Subcutaneous abdominal adipose tissue (tissue), 5 donors: ENCODE results near the gene TFF1.

ENCODE experiments used
- H3K27ac ChIP-seq: one replicate; pipeline ENCODE4 v1.7.0; 2013; ENCODE audit warnings: low read depth, mild to moderate bottlenecking, inconsistent platforms, low read length, moderate library complexity
- H3K27me3 ChIP-seq, 5 donors: one replicate each; pipeline ENCODE4 v1.7.0; 2013; ENCODE audit warnings: low read length in 5 of 5, inconsistent platforms in 1 of 5; ENCODE audit not compliant: control insufficient read depth in 5 of 5, insufficient read depth in 4 of 5
- H3K36me3 ChIP-seq, 5 donors: one replicate each; pipeline ENCODE4 v1.7.0; 2013; ENCODE audit warnings: low read length in 5 of 5; ENCODE audit not compliant: control insufficient read depth in 5 of 5, insufficient read depth in 5 of 5
- H3K4me1 ChIP-seq, 5 donors: one replicate each; pipeline ENCODE4 v1.7.0; 2013; ENCODE audit warnings: low read length in 5 of 5, mild to moderate bottlenecking in 3 of 5, moderate library complexity in 1 of 5; ENCODE audit not compliant: control insufficient read depth in 5 of 5, insufficient read depth in 5 of 5
- H3K4me3 ChIP-seq, 5 donors: one replicate each; pipeline ENCODE4 v1.7.0; 2013; ENCODE audit warnings: low read length in 5 of 5, low read depth in 1 of 5
- H3K9ac ChIP-seq, 5 donors: one replicate each; pipeline ENCODE4 v1.7.0; 2013; ENCODE audit warnings: low read length in 5 of 5, mild to moderate bottlenecking in 4 of 5, moderate library complexity in 3 of 5
- H3K9me3 ChIP-seq, 5 donors: one replicate each; pipeline ENCODE4 v1.7.0; 2013; ENCODE audit warnings: low read length in 5 of 5; ENCODE audit not compliant: control insufficient read depth in 5 of 5
- donor health status: healthy.
- donor health status: healthy.
- donor health status: healthy.
- donor health status: healthy.
- donor health status: healthy.

TFF1 gene

GRCh38 chr21:42384989-42385388, 18.7 kb upstream of the TFF1 start:
- Histone ChIP-seq H3K27me3 (peaks cover 3 to 21% (median 12%) of the 10 kb centered on the region in 5 donors), H3K9me3 (peaks cover 0 to 11% (median 4%) of the 10 kb centered on the region in 5 donors), H3K36me3 (no peaks in the 10 kb centered on the region), H3K27ac (no peak overlapping the region), H3K4me3 (no peak overlapping the region), H3K9ac (no peak overlapping the region), H3K4me1 (no peaks in the 10 kb centered on the region)

GRCh38 chr21:42384156-42384945, 18.0 kb upstream of the TFF1 start:
- Histone ChIP-seq H3K36me3 (no peaks in the 10 kb centered on the region), H3K4me1 (no peaks in the 10 kb centered on the region), H3K9me3 (peaks cover 0 to 11% (median 4%) of the 10 kb centered on the region in 5 donors), H3K4me3 (no peak overlapping the region), H3K27ac (no peak overlapping the region), H3K27me3 (peaks cover 3 to 18% (median 10%) of the 10 kb centered on the region in 5 donors), H3K9ac (no peak overlapping the region)

GRCh38 chr21:42383331-42383730, 17.0 kb upstream of the TFF1 start:
- peaks cover 0 to 10% (median 10%) of the 10 kb centered on the region in 5 donors for H3K27me3 ChIP-seq

GRCh38 chr21:42382915-42383314, 16.6 kb upstream of the TFF1 start:
- Histone ChIP-seq H3K27ac (no peak overlapping the region), H3K4me3 (no peak overlapping the region), H3K27me3 (peaks cover 0 to 10% (median 8%) of the 10 kb centered on the region in 5 donors), H3K36me3 (no peaks in the 10 kb centered on the region), H3K9me3 (peaks cover 0 to 11% (median 4%) of the 10 kb centered on the region in 5 donors), H3K9ac (no peak overlapping the region), H3K4me1 (no peaks in the 10 kb centered on the region)

More at GRCh38 chr21:42383331-42383730, 17.0 kb upstream of the TFF1 start:
- H3K4me3 ChIP-seq: no peak overlapping the region
- H3K9ac ChIP-seq: no peak overlapping the region
- H3K9me3 ChIP-seq: peaks cover 0 to 11% (median 4%) of the 10 kb centered on the region in 5 donors
- H3K4me1 ChIP-seq: no peaks in the 10 kb centered on the region
- no peaks in the 10 kb centered on the region for H3K36me3 ChIP-seq
- no peak overlapping the region for H3K27ac ChIP-seq

- no peak overlapping the region for H3K27ac ChIP-seq
- H3K36me3 ChIP-seq: no peaks in the 10 kb centered on the region
- peaks cover 0 to 11% (median 4%) of the 10 kb centered on the region in 5 donors for H3K9me3 ChIP-seq
- no peaks in the 10 kb centered on the region for H3K4me1 ChIP-seq
- H3K9ac ChIP-seq: no peak overlapping the region
- H3K27me3 ChIP-seq: peaks cover 0 to 18% (median 7%) of the 10 kb centered on the region in 5 donors
- no peak overlapping the region for H3K4me3 ChIP-seq
Measured at GRCh38 chr21:42381347-42381984, 15.1 kb upstream of the TFF1 start.

- Histone ChIP-seq H3K4me1 (no peaks in the 10 kb centered on the region), H3K27ac (no peak overlapping the region), H3K9me3 (peaks cover 0 to 11% (median 4%) of the 10 kb centered on the region in 5 donors), H3K9ac (no peak overlapping the region), H3K27me3 (peaks cover 8 to 30% (median 20%) of the 10 kb centered on the region in 5 donors), H3K4me3 (no peak overlapping the region), H3K36me3 (no peaks in the 10 kb centered on the region)
Measured at GRCh38 chr21:42379426-42380215, 13.3 kb upstream of the TFF1 start.

- Histone ChIP-seq H3K4me3 (no peak overlapping the region), H3K27me3 (peaks cover 11 to 31% (median 25%) of the 10 kb centered on the region in 5 donors), H3K27ac (no peak overlapping the region), H3K9ac (no peak overlapping the region), H3K4me1 (no peaks in the 10 kb centered on the region), H3K36me3 (no peaks in the 10 kb centered on the region), H3K9me3 (peaks cover 0 to 11% (median 4%) of the 10 kb centered on the region in 5 donors)
Measured at GRCh38 chr21:42378418-42378817, 12.1 kb upstream of the TFF1 start.

- Histone ChIP-seq H3K36me3 (no peaks in the 10 kb centered on the region), H3K27me3 (peaks cover 11 to 30% (median 25%) of the 10 kb centered on the region in 5 donors), H3K4me3 (no peak overlapping the region), H3K27ac (no peak overlapping the region), H3K9ac (no peak overlapping the region), H3K9me3 (peaks cover 0 to 11% (median 4%) of the 10 kb centered on the region in 5 donors), H3K4me1 (no peaks in the 10 kb centered on the region)
Measured at GRCh38 chr21:42377951-42378340, 11.6 kb upstream of the TFF1 start.

- Histone ChIP-seq H3K9ac (no peak overlapping the region), H3K27ac (no peak overlapping the region), H3K4me1 (no peaks in the 10 kb centered on the region), H3K9me3 (peaks cover 0 to 10% (median 4%) of the 10 kb centered on the region in 5 donors), H3K4me3 (no peak overlapping the region), H3K36me3 (no peaks in the 10 kb centered on the region), H3K27me3 (peaks cover 11 to 29% (median 23%) of the 10 kb centered on the region in 5 donors)
Measured at GRCh38 chr21:42377211-42377950, 11.0 kb upstream of the TFF1 start.
